K562 (cell line): ENCODE results near the gene FNDC4. TPM values are rescaled to one million over a fixed set of nuclear protein-coding genes. Genes with fewer than 3 reads are reported as not detected.

Experiments used
- BRD9 ChIP-seq: fragments of 450-650 bp; IDR thresholded peaks from 2 replicates; pipeline ENCODE4 v1.6.1; 2018; ENCODE audit warnings: low read depth; ENCODE audit not compliant: partially characterized antibody
- FOXM1 ChIP-seq, 2 experiments: fragments of 450-650 bp in 1 of 2; sonication (generic) in 1 of 2; formaldehyde crosslinking in 1 of 2; IDR thresholded peaks; 2 replicates each; pipeline versions ENCODE4 v1.6.1 to v1.9.0; 2017 to 2022; ENCODE audit warnings: low read depth in 2 of 2, mild to moderate bottlenecking in 2 of 2, missing genetic modification reagents in 1 of 2, moderate library complexity in 1 of 2
- MCM3 ChIP-seq: fragments of 450-650 bp; IDR thresholded peaks from 2 replicates; pipeline ENCODE4 v1.6.1; 2016
- RBM14 ChIP-seq: fragments of 200-400 bp; formaldehyde crosslinking; IDR thresholded peaks from 2 replicates; pipeline ENCODE4 v1.6.1; 2018; ENCODE audit warnings: low read depth, mild to moderate bottlenecking, low read length, moderate library complexity, borderline replicate concordance; ENCODE audit not compliant: insufficient read depth
- TEAD1 ChIP-seq, 2 experiments: fragments of 450-650 bp in 1 of 2; sonication (generic) in 1 of 2; formaldehyde crosslinking; IDR thresholded peaks; 2 replicates each; pipeline versions ENCODE4 v1.4.0 to v1.8.0; 2020 to 2022; ENCODE audit warnings: mild to moderate bottlenecking in 2 of 2, missing genetic modification reagents in 1 of 2
- ZNF253 ChIP-seq: fragments of 250-450 bp; sonication (Bioruptor Pico); conservative IDR thresholded peaks from 2 replicates; pipeline ENCODE4 v1.6.1; 2021; ENCODE audit warnings: mild to moderate bottlenecking
- ZNF274 ChIP-seq: IDR thresholded peaks from 2 replicates; pipeline ENCODE4 v1.6.1; 2011; ENCODE audit warnings: low read depth, mild to moderate bottlenecking, low read length, moderate library complexity, borderline replicate concordance
- ZNF77 ChIP-seq: fragments of 250-450 bp; sonication (Bioruptor Pico); IDR thresholded peaks from 2 replicates; pipeline ENCODE4 v1.5.0; 2020
- polyA plus RNA-seq, 8 experiments: library from polyadenylated mRNA; depleted of rRNA in 4 of 8; stranded (reverse) in 5 of 8; unstranded in 3 of 8; fragments of >200 nt; fragmentation: Nextera tagmentation in 2 of 8; fragmentation: Illumina TruSeq in 1 of 8; extraction: Ambion mirVana in 2 of 8; extraction: Trizol in 1 of 8; gene quantifications; 2 replicates each; pipeline versions ENCODE4 v1.2.1 to v1.2.3, GENCODE V29; 2011 to 2014; ENCODE audit warnings: inconsistent platforms in 1 of 8, missing spikeins in 1 of 8
- total RNA-seq, 7 experiments: library from RNA; depleted of rRNA in 6 of 7; stranded (reverse); fragments of >200 nt in 6 of 7; fragmentation: Illumina TruSeq in 2 of 7; extraction: Trizol in 2 of 7; gene quantifications; 2 replicates each; pipeline versions ENCODE4 v1.2.1 to v1.2.3, GENCODE V29; 2011 to 2021; ENCODE audit warnings: low replicate concordance in 1 of 7
- TF ChIP-seq, protein P1 (sequence below): fragments of 450-650 bp; formaldehyde crosslinking; IDR thresholded peaks from 2 replicates; pipeline ENCODE4 v1.4.0; 2020; ENCODE audit warnings: mild to moderate bottlenecking, moderate library complexity
- TF ChIP-seq, protein P2 (sequence below): fragments of 450-650 bp; formaldehyde crosslinking; IDR thresholded peaks from 2 replicates; pipeline ENCODE4 v1.4.0; 2020; ENCODE audit warnings: mild to moderate bottlenecking, moderate library complexity
- TF ChIP-seq, protein P3 (sequence below): fragments of 200-400 bp; formaldehyde crosslinking; IDR thresholded peaks from 2 replicates; pipeline ENCODE4 v1.6.1; 2017; ENCODE audit warnings: mild to moderate bottlenecking, low read depth, low read length, moderate library complexity
- TF ChIP-seq, protein P4 (sequence below): fragments of 250-450 bp; sonication (Bioruptor Pico); IDR thresholded peaks from 2 replicates; pipeline ENCODE4 v1.4.0; 2020; ENCODE audit warnings: mild to moderate bottlenecking
- TF ChIP-seq, protein P5 (sequence below): conservative IDR thresholded peaks from 2 replicates; pipeline ENCODE4 v1.6.1; 2011; ENCODE audit warnings: low read depth, mild to moderate bottlenecking, low read length; ENCODE audit not compliant: control insufficient read depth

The FNDC4 gene
- total and polyA plus RNA-seq, 9 of the 15 experiments (the other 6 are each of a cell fraction or from before 2014, with no cell fraction given) = 0.28 to 4.9 (median 2.3) TPM

DNA sequence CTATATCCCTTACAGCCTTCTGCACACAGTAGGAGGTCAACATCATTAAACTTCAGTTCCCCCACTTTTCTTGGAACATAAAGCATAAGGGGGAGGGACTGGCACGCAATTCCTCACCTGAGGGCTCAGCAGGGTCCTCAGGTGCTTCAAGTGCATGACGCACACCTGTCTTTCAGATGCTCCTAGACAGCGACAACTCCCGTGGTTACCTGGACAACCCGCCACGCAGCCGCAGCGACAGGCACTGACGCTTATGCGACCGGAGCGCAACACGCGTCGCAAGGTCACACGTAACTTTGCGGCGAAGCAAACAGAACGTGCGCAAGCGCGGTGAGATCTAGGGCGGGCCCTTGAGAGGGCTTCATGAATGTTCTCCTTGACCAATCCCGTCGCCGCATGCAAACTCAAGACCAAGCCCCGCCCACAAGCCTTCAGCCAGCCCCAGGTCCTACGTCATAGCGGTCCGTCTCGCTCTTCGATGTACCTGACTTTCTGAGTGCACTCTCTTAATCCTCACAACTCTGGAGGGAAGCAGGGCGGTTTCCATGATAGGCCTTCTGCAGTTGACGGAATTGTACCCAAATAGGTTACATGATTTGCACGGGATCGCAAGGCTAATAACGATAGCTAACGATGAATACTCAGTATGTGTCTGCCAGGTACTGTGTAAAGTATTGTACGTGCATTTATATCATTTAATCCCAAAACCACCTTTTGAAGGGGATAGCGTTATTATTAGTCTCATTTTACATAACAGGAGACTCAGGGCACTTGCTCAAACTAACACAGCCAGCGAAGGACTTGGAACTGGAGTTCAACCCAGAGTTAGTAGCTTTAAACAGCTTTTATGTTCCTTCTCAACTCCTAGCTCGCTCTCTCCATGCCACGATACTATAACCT lies 5.3 kb downstream of the FNDC4 start, which contains the start of gene IFT172 (continued):
- TF ChIP-seq, protein P1, sequence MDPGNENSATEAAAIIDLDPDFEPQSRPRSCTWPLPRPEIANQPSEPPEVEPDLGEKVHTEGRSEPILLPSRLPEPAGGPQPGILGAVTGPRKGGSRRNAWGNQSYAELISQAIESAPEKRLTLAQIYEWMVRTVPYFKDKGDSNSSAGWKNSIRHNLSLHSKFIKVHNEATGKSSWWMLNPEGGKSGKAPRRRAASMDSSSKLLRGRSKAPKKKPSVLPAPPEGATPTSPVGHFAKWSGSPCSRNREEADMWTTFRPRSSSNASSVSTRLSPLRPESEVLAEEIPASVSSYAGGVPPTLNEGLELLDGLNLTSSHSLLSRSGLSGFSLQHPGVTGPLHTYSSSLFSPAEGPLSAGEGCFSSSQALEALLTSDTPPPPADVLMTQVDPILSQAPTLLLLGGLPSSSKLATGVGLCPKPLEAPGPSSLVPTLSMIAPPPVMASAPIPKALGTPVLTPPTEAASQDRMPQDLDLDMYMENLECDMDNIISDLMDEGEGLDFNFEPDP (CRISPR knock-in tag) = no peak
- no peak for TF ChIP-seq ZNF274
- TF ChIP-seq, protein P2, sequence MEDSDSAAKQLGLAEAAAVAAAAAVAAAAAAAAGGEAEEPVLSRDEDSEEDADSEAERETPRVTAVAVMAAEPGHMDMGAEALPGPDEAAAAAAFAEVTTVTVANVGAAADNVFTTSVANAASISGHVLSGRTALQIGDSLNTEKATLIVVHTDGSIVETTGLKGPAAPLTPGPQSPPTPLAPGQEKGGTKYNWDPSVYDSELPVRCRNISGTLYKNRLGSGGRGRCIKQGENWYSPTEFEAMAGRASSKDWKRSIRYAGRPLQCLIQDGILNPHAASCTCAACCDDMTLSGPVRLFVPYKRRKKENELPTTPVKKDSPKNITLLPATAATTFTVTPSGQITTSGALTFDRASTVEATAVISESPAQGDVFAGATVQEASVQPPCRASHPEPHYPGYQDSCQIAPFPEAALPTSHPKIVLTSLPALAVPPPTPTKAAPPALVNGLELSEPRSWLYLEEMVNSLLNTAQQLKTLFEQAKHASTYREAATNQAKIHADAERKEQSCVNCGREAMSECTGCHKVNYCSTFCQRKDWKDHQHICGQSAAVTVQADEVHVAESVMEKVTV (CRISPR knock-in tag) = no peak
- no peak for TF ChIP-seq MCM3
- no peak for TF ChIP-seq BRD9
- TF ChIP-seq, protein P3, sequence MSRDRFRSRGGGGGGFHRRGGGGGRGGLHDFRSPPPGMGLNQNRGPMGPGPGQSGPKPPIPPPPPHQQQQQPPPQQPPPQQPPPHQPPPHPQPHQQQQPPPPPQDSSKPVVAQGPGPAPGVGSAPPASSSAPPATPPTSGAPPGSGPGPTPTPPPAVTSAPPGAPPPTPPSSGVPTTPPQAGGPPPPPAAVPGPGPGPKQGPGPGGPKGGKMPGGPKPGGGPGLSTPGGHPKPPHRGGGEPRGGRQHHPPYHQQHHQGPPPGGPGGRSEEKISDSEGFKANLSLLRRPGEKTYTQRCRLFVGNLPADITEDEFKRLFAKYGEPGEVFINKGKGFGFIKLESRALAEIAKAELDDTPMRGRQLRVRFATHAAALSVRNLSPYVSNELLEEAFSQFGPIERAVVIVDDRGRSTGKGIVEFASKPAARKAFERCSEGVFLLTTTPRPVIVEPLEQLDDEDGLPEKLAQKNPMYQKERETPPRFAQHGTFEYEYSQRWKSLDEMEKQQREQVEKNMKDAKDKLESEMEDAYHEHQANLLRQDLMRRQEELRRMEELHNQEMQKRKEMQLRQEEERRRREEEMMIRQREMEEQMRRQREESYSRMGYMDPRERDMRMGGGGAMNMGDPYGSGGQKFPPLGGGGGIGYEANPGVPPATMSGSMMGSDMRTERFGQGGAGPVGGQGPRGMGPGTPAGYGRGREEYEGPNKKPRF = no peak
- TF ChIP-seq, protein P4, sequence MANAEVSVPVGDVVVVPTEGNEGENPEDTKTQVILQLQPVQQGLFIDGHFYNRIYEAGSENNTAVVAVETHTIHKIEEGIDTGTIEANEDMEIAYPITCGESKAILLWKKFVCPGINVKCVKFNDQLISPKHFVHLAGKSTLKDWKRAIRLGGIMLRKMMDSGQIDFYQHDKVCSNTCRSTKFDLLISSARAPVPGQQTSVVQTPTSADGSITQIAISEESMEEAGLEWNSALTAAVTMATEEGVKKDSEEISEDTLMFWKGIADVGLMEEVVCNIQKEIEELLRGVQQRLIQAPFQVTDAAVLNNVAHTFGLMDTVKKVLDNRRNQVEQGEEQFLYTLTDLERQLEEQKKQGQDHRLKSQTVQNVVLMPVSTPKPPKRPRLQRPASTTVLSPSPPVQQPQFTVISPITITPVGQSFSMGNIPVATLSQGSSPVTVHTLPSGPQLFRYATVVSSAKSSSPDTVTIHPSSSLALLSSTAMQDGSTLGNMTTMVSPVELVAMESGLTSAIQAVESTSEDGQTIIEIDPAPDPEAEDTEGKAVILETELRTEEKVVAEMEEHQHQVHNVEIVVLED = peak; percentile 96
- TF ChIP-seq, protein P5, sequence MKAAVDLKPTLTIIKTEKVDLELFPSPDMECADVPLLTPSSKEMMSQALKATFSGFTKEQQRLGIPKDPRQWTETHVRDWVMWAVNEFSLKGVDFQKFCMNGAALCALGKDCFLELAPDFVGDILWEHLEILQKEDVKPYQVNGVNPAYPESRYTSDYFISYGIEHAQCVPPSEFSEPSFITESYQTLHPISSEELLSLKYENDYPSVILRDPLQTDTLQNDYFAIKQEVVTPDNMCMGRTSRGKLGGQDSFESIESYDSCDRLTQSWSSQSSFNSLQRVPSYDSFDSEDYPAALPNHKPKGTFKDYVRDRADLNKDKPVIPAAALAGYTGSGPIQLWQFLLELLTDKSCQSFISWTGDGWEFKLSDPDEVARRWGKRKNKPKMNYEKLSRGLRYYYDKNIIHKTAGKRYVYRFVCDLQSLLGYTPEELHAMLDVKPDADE = peak; percentile 78
- TF ChIP-seq RBM14 = no peak
- no peak for TF ChIP-seq ZNF77 (CRISPR knock-in tag)
- no peak for TF ChIP-seq ZNF253
- no peak for TF ChIP-seq FOXM1 (IDR thresholded peaks at IDR 0.05; ENCODE audit: low read depth)
- peak; percentile 35; the same call in 1 of the 2 replicates for TF ChIP-seq FOXM1 (CRISPR knock-in tag; IDR thresholded peaks at IDR 0.05; ENCODE audit: low read depth)
- 0 out of 4 replicates have a peak, but pooled peaks of 1 of the 2 experiments have one; percentile 74 for TF ChIP-seq TEAD1 (CRISPR knock-in tag; IDR thresholded peaks at IDR 0.05)
